HepG2 (cell line): ENCODE measurements around the gene TM9SF4. TPM values are rescaled to one million over a fixed set of nuclear protein-coding genes. Genes with fewer than 3 reads are reported as not detected.

Experiments used
- ETS1 ChIP-seq: sonication (generic); formaldehyde crosslinking; IDR thresholded peaks from 2 replicates; pipeline ENCODE4 v1.4.0; 2020; ENCODE audit warnings: missing genetic modification reagents
- GATAD1 ChIP-seq: IDR thresholded peaks from 2 replicates; pipeline ENCODE4 v1.6.1; 2016; ENCODE audit warnings: missing genetic modification reagents, missing compliant biosample characterization
- GZF1 ChIP-seq: sonication (generic); formaldehyde crosslinking; IDR thresholded peaks from 2 replicates; pipeline ENCODE4 v1.5.1; 2020; ENCODE audit warnings: mild to moderate bottlenecking, missing genetic modification reagents
- HINFP ChIP-seq: sonication (generic); formaldehyde crosslinking; IDR thresholded peaks from 2 replicates; pipeline ENCODE4 v1.4.0; 2020; ENCODE audit warnings: low read depth, mild to moderate bottlenecking, missing genetic modification reagents
- MAF1 ChIP-seq: sonication (generic); formaldehyde crosslinking; IDR thresholded peaks from 2 replicates; pipeline ENCODE4 v1.5.0; 2020; ENCODE audit warnings: missing genetic modification reagents, borderline replicate concordance
- NCOA1 ChIP-seq: sonication (generic); formaldehyde crosslinking; IDR thresholded peaks from 2 replicates; pipeline ENCODE4 v1.9.0; 2021; ENCODE audit warnings: missing genetic modification reagents
- PBX2 ChIP-seq: IDR thresholded peaks from 2 replicates; pipeline ENCODE4 v1.6.1; 2016; ENCODE audit warnings: control low read depth
- PLSCR1 ChIP-seq: sonication (generic); formaldehyde crosslinking; IDR thresholded peaks from 2 replicates; pipeline ENCODE4 v1.5.0; 2020; ENCODE audit warnings: missing genetic modification reagents, mild to moderate bottlenecking, borderline replicate concordance
- POGZ ChIP-seq: sonication (generic); formaldehyde crosslinking; IDR thresholded peaks from 2 replicates; pipeline ENCODE4 v1.4.0; 2020; ENCODE audit warnings: mild to moderate bottlenecking, missing genetic modification reagents
- POLR2AphosphoS2 ChIP-seq: IDR thresholded peaks from 2 replicates; pipeline ENCODE4 v1.6.1; 2011; ENCODE audit warnings: low read depth, low read length, improper control_type of control experiment
- REL ChIP-seq: sonication (generic); formaldehyde crosslinking; conservative IDR thresholded peaks from 2 replicates; pipeline ENCODE4 v1.8.0; 2022; ENCODE audit warnings: mild to moderate bottlenecking, missing genetic modification reagents, moderate library complexity
- SRY ChIP-seq: sonication (generic); formaldehyde crosslinking; IDR thresholded peaks from 2 replicates; pipeline ENCODE4 v1.8.0; 2022; ENCODE audit warnings: mild to moderate bottlenecking, missing genetic modification reagents
- STAT5B ChIP-seq: sonication (generic); formaldehyde crosslinking; IDR thresholded peaks from 2 replicates; pipeline ENCODE4 v1.4.0; 2020; ENCODE audit warnings: missing genetic modification reagents
- TAF1 ChIP-seq: sonication (generic); formaldehyde crosslinking; IDR thresholded peaks from 2 replicates; pipeline ENCODE4 v1.4.0; 2020; ENCODE audit warnings: missing genetic modification reagents
- TIGD3 ChIP-seq: sonication (generic); formaldehyde crosslinking; IDR thresholded peaks from 2 replicates; pipeline ENCODE4 v1.5.1; 2020; ENCODE audit warnings: mild to moderate bottlenecking, missing genetic modification reagents, borderline replicate concordance
- ZBTB7B ChIP-seq: sonication (generic); formaldehyde crosslinking; IDR thresholded peaks from 2 replicates; pipeline ENCODE4 v1.4.0; 2020; ENCODE audit warnings: missing genetic modification reagents
- ZMYM3 ChIP-seq: sonication (generic); formaldehyde crosslinking; IDR thresholded peaks from 2 replicates; pipeline ENCODE4 v1.5.1; 2020; ENCODE audit warnings: mild to moderate bottlenecking, missing genetic modification reagents
- ZNF230 ChIP-seq: sonication (generic); formaldehyde crosslinking; IDR thresholded peaks from 2 replicates; pipeline ENCODE4 v1.4.0; 2020; ENCODE audit warnings: mild to moderate bottlenecking, missing genetic modification reagents
- ZNF264 ChIP-seq: sonication (generic); formaldehyde crosslinking; IDR thresholded peaks from 2 replicates; pipeline ENCODE4 v1.4.0; 2020; ENCODE audit warnings: missing genetic modification reagents
- ZNF276 ChIP-seq: sonication (generic); formaldehyde crosslinking; IDR thresholded peaks from 2 replicates; pipeline ENCODE4 v1.4.0; 2020; ENCODE audit warnings: mild to moderate bottlenecking, low read depth, missing genetic modification reagents
- ZNF530 ChIP-seq: sonication (generic); formaldehyde crosslinking; IDR thresholded peaks from 2 replicates; pipeline ENCODE4 v1.5.0; 2020; ENCODE audit warnings: low read depth, mild to moderate bottlenecking, missing genetic modification reagents
- polyA plus RNA-seq, 8 experiments: library from polyadenylated mRNA; depleted of rRNA in 3 of 8; stranded (reverse) in 7 of 8; unstranded in 1 of 8; fragments of >200 nt; fragmentation: Illumina TruSeq in 4 of 8; extraction: Trizol in 4 of 8; gene quantifications; 2 replicates each; pipeline versions ENCODE4 v1.2.1 to v1.2.3, GENCODE V29; 2011 to 2016; ENCODE audit warnings: low read depth in 4 of 8, missing spikeins in 1 of 8, mixed read lengths in 1 of 8; ENCODE audit not compliant: insufficient read depth in 1 of 8
- total RNA-seq, 5 experiments: library from RNA; depleted of rRNA; stranded (reverse); fragments of >200 nt; fragmentation: Illumina TruSeq; extraction: Trizol; gene quantifications; 2 replicates each; pipeline ENCODE4 v1.2.3, GENCODE V29; 2016; ENCODE audit warnings: low read depth in 1 of 5

The TM9SF4 gene
- total and polyA plus RNA-seq, 2 of the 13 experiments (the other 11 are each of a cell fraction or from before 2014, with no cell fraction given): 53.5 to 171 TPM

GRCh38 chr20:32207626-32208498 lies 98.3 kb downstream of the TM9SF4 start, which contains the start of the genes PLAGL2 and POFUT1 (continued):
- TF ChIP-seq ETS1 (CRISPR knock-in tag) (peak; percentile 86), GATAD1 (CRISPR knock-in tag) (peak; percentile 82), POGZ (CRISPR knock-in tag) (no peak; the same call in none of the 2 replicates), ZNF230 (CRISPR knock-in tag) (no peak), TAF1 (CRISPR knock-in tag) (peak; percentile 92), ZBTB7B (CRISPR knock-in tag) (peak; percentile 50; the same call in 1 of the 2 replicates), GZF1 (CRISPR knock-in tag) (0 out of 2 replicates have a peak, but pooled peaks have one; percentile 15), ZNF264 (CRISPR knock-in tag) (no peak), NCOA1 (CRISPR knock-in tag) (no peak; the same call in 1 of the 2 replicates), PBX2 (no peak), HINFP (CRISPR knock-in tag) (peak; percentile 27; the same call in 1 of the 2 replicates), PLSCR1 (CRISPR knock-in tag) (peak; percentile 94; the same call in 1 of the 2 replicates), ZMYM3 (peak; percentile 100), ZNF530 (CRISPR knock-in tag) (peak; percentile 10; the same call in 1 of the 2 replicates), SRY (CRISPR knock-in tag) (peak; percentile 95; the same call in 1 of the 2 replicates), POLR2AphosphoS2 (no peak), MAF1 (CRISPR knock-in tag) (peak; percentile 76; the same call in 1 of the 2 replicates), STAT5B (peak; percentile 48; the same call in 1 of the 2 replicates), REL (no peak), TIGD3 (CRISPR knock-in tag) (no peak), ZNF276 (CRISPR knock-in tag) (0 out of 2 replicates have a peak, but pooled peaks have one; percentile 50)
